Frontal cortex (tissue), 4 donors: Measurements from ENCODE around the gene ASF1A. TPM values are rescaled to one million over a fixed set of nuclear protein-coding genes. Genes with fewer than 3 reads are reported as not detected.

Source experiments
- DNase-seq, 2 donors: peaks; one replicate each; pipeline ENCODE4 v3.0.0; 2012; ENCODE audit warnings: low spot score in 2 of 2
- FAIRE-seq: peaks from 2 replicates; lab custom pipeline; 2012; peaks lifted over from hg19 to GRCh38; lab: Jason Lieb, UNC
- total RNA-seq: library from RNA; depleted of rRNA; stranded (reverse); fragments of >200 nt; gene quantifications from one replicate; pipeline ENCODE4 v1.2.3, GENCODE V29; 2014
- donor health status: control.
- donor health status: control.
- donor health status: control.

The ASF1A gene
- total RNA-seq, 1 donor from 2014 or later, result 40.4 TPM

DNA sequence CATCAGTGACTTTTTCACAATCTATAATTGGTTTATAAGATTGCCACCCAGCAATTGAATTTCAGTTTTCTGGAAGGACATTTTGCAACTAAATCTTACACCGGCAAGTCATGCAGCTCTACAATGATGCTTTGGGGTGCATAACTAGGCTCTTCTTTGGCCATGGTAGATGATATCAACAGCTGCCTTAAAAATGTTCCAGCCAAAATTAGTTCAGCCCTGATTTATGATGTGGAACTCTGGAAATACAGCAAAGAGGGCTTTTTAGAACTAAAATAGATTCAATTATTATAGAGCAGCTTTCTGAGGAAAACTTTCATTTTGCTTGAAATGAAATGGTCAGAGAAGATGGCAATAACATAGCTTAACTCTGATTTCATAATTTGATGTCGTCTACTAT lies 59.4 kb downstream of the ASF1A start:
- DNase-seq (no peak), FAIRE-seq (no peak)

Other genes with a start within 250 kb of the ASF1A start
- 42.4 TPM for gene CEP85L, start 242.6 kb upstream of the ASF1A start, total RNA-seq
- gene MCM9, start 41.0 kb downstream of the ASF1A start, total RNA-seq, result 6.9 TPM
- gene FAM184A, start 184.5 kb downstream of the ASF1A start, total RNA-seq, result 30.2 TPM